Endothelial cell of umbilical vein (primary cell): ENCODE results near the gene OR2L8. TPM values are rescaled to one million over a fixed set of nuclear protein-coding genes. Genes with fewer than 3 reads are reported as not detected.

Experiments used
- BruUV-seq: library from RNA; stranded (reverse); fragments of 400-500 nt; replicated peaks from 2 replicates; lab custom pipeline; 2021; lab: Mats Ljungman, UMichigan
- CTCF ChIA-PET: fragments of 300-600, 350-600 bp; sonication (Branson Sonifier 250); formaldehyde crosslinking; loops from one replicate; lab custom pipeline; 2021; ENCODE audit warnings: antibody characterized with exemption, inconsistent platforms; lab: Charles Lee
- POLR2A ChIA-PET: fragments of 300-600, 350-600 bp; sonication (Branson Sonifier 250); formaldehyde crosslinking; loops from one replicate; lab custom pipeline; 2021; ENCODE audit warnings: antibody characterized with exemption, inconsistent platforms; lab: Charles Lee
- DNase-seq: peaks from one replicate; pipeline ENCODE4 v3.0.0-alpha.2; 2011; ENCODE audit warnings: low read depth, low spot score
- FAIRE-seq: peaks from 2 replicates; lab custom pipeline; 2011; peaks lifted over from hg19 to GRCh38; lab: Jason Lieb, UNC
- H2AFZ ChIP-seq: 2 replicates; pipeline ENCODE4 v1.6.0; 2012; ENCODE audit warnings: low read depth, low read length, control low read depth, inconsistent platforms
- H3K27ac ChIP-seq: 2 replicates; pipeline ENCODE4 v1.5.1; 2011; ENCODE audit warnings: low read depth, mild to moderate bottlenecking, control low read depth, low read length, moderate library complexity; ENCODE audit not compliant: insufficient read depth
- H3K27me3 ChIP-seq, 2 experiments: 2 replicates each; pipeline versions ENCODE4 v1.6.0 to v1.6.1; 2011; ENCODE audit warnings: low read length in 2 of 2, mixed read lengths in 1 of 2; ENCODE audit not compliant: control insufficient read depth in 2 of 2, insufficient read depth in 2 of 2
- H3K36me3 ChIP-seq, 2 experiments: 2 replicates in 1 of 2; 3 replicates in 1 of 2; pipeline ENCODE4 v1.5.1; 2011; ENCODE audit warnings: low read length in 2 of 2, mild to moderate bottlenecking in 1 of 2, moderate library complexity in 1 of 2; ENCODE audit not compliant: control insufficient read depth in 2 of 2, insufficient read depth in 2 of 2; ENCODE audit errors: extremely low read depth in 1 of 2
- H3K4me1 ChIP-seq: 3 replicates; pipeline ENCODE4 v1.5.1; 2011; ENCODE audit warnings: mild to moderate bottlenecking, low read length; ENCODE audit not compliant: control insufficient read depth, insufficient read depth; ENCODE audit errors: extremely low read depth
- H3K4me2 ChIP-seq: 2 replicates; pipeline ENCODE4 v1.6.1; 2011; ENCODE audit warnings: low read length, control low read depth, mixed read lengths; ENCODE audit not compliant: insufficient read depth
- H3K4me3 ChIP-seq, 3 experiments: fragments of 200-600 bp in 1 of 3; sonication (generic), shearing (Covaris generic) in 1 of 3; replicated peaks in 1 of 3; 2 replicates each; pipeline ENCODE4 v1.5.1; 2011 to 2016; ENCODE audit warnings: control low read depth in 3 of 3, low read length in 3 of 3, mild to moderate bottlenecking in 2 of 3, inconsistent platforms in 1 of 3, low read depth in 1 of 3, moderate library complexity in 1 of 3; ENCODE audit not compliant: insufficient read depth in 1 of 3
- H3K79me2 ChIP-seq: 2 replicates; pipeline ENCODE4 v1.6.0; 2012; ENCODE audit warnings: low read length, inconsistent platforms; ENCODE audit not compliant: control insufficient read depth, insufficient read depth
- H3K9ac ChIP-seq: replicated peaks from 2 replicates; pipeline ENCODE3; 2011; ENCODE audit warnings: low read length, control low read depth; ENCODE audit not compliant: insufficient read depth; ENCODE audit errors: extremely low read depth
- H3K9me1 ChIP-seq: replicated peaks from 3 replicates; pipeline ENCODE4 v1.6.0; 2011; ENCODE audit warnings: mild to moderate bottlenecking, low read length; ENCODE audit not compliant: control insufficient read depth, insufficient read depth; ENCODE audit errors: extremely low read depth
- H3K9me3 ChIP-seq: replicated peaks from 2 replicates; pipeline ENCODE4 v1.5.1; 2012; ENCODE audit warnings: low read length, inconsistent platforms; ENCODE audit not compliant: control insufficient read depth, insufficient read depth
- H4K20me1 ChIP-seq: replicated peaks from 2 replicates; pipeline ENCODE3; 2011; ENCODE audit warnings: mild to moderate bottlenecking, low read length; ENCODE audit not compliant: control insufficient read depth, insufficient read depth; ENCODE audit errors: extremely low read depth
- CTCF ChIP-seq, 2 donors: IDR thresholded peaks; 1 replicate in 1 of 2; 2 replicates in 1 of 2; pipeline ENCODE4 v1.5.1; 2011; ENCODE audit warnings: low read length in 2 of 2, mild to moderate bottlenecking in 2 of 2, moderate library complexity in 2 of 2, control low read depth in 1 of 2, inconsistent platforms in 1 of 2, low read depth in 1 of 2; ENCODE audit not compliant: insufficient read depth in 1 of 2; ENCODE audit errors: extremely low read depth in 1 of 2
- EZH2 ChIP-seq: IDR thresholded peaks from 2 replicates; pipeline ENCODE4 v1.6.1; 2012; ENCODE audit warnings: borderline replicate concordance, low read depth, mild to moderate bottlenecking, moderate library complexity, low read length, inconsistent platforms; ENCODE audit not compliant: severe bottlenecking
- FOS ChIP-seq: IDR thresholded peaks from 2 replicates; pipeline ENCODE4 v1.6.1; 2011; ENCODE audit warnings: mild to moderate bottlenecking, low read length, moderate library complexity, borderline replicate concordance; ENCODE audit not compliant: insufficient read depth
- GATA2 ChIP-seq: IDR thresholded peaks from 2 replicates; pipeline ENCODE4 v1.7.0; 2011; ENCODE audit warnings: low read depth, mild to moderate bottlenecking, moderate library complexity, mixed read lengths, low read length; ENCODE audit not compliant: insufficient read length, insufficient read depth
- JUN ChIP-seq: IDR thresholded peaks from 2 replicates; pipeline ENCODE4 v1.6.1; 2011; ENCODE audit warnings: borderline replicate concordance, low read depth; ENCODE audit not compliant: insufficient read length, insufficient read depth
- MAX ChIP-seq: IDR thresholded peaks from 2 replicates; pipeline ENCODE4 v1.6.1; 2011; ENCODE audit not compliant: insufficient read depth, insufficient read length
- MYC ChIP-seq: IDR thresholded peaks from one replicate; pipeline ENCODE4 v1.6.1; 2011; ENCODE audit warnings: mild to moderate bottlenecking, low read depth, low read length
- POLR2A ChIP-seq: IDR thresholded peaks from 2 replicates; pipeline ENCODE4 v1.6.1; 2012; ENCODE audit warnings: low read depth, mild to moderate bottlenecking, control low read depth, low read length
- POLR2AphosphoS5 ChIP-seq: IDR thresholded peaks from 2 replicates; pipeline ENCODE4 v1.6.1; 2012; ENCODE audit warnings: low read depth, mild to moderate bottlenecking, control low read depth, low read length, moderate library complexity; ENCODE audit not compliant: insufficient read depth
- dilution Hi-C: fragments of 300-500 bp; cut with MboI; formaldehyde crosslinking; loops from one replicate; pipeline ENCODE4 v1.15.0; 2019; ENCODE audit warnings: low sequenced_read_pairs; ENCODE audit not compliant: extremely low pct_ligation_motif_present
- intact Hi-C: fragments of 100-400 bp; cut with micrococcal nuclease; formaldehyde crosslinking; loops from one replicate; pipeline ENCODE4 v1.10.0; 2022
- polyA plus RNA-seq, 4 experiments: library from polyadenylated mRNA; depleted of rRNA in 3 of 4; stranded (reverse) in 3 of 4; unstranded in 1 of 4; fragments of >200 nt; gene quantifications; 2 replicates each; pipeline versions ENCODE4 v1.2.1 to v1.2.3, GENCODE V29; 2011 to 2012; ENCODE audit warnings: missing spikeins in 1 of 4
- total RNA-seq: library from RNA; stranded (reverse); gene quantifications from 2 replicates; pipeline ENCODE4 v1.2.3, GENCODE V29; 2021

Gene OR2L8
- total and polyA plus RNA-seq, 2 donors (not counting 3 experiments of a cell fraction or from before 2014, with no cell fraction given) = not detected

- DNase-seq (no peak), FAIRE-seq (no peak)
- ChIA-PET CTCF (no interaction called here), POLR2A (no interaction called here)
- TF ChIP-seq EZH2 (no peak), CTCF (IDR thresholded peaks at IDR 0.05; ENCODE audit: extremely low read depth in 1 of 2, insufficient read depth in 1 of 2, low read depth in 1 of 2, low read length in 2 of 2) (no peak)
- Histone ChIP-seq H3K9me1 (no peaks in the 10 kb centered on the region), H3K4me3 (no peak overlapping the region), H3K4me1 (no peaks in the 10 kb centered on the region), H4K20me1 (no peaks in the 10 kb centered on the region), H3K27me3 (no peaks in the 10 kb centered on the region), H3K27ac (no peak overlapping the region), H3K4me2 (no peak overlapping the region), H2AFZ (no peak overlapping the region), H3K79me2 (no peaks in the 10 kb centered on the region), H3K36me3 (no peaks in the 10 kb centered on the region), H3K9me3 (peaks cover 4% of the 10 kb centered on the region), H3K9ac (no peak overlapping the region)
- intact Hi-C loops = no loop called here
- dilution Hi-C loops = no loop called here
- BruUV-seq = no TSS peak
These were observed 39.9 kb upstream of the OR2L8 start for GRCh38 chr1:247908766-247909165.

GRCh38 chr1:247913786-247914185 is 34.9 kb upstream of the OR2L8 start:
- FAIRE-seq = no peak
- CTCF ChIA-PET = no interaction called here

More at GRCh38 chr1:247913786-247914185, 34.9 kb upstream of the OR2L8 start:
- Histone ChIP-seq H3K4me3 (no peak overlapping the region), H2AFZ (no peak overlapping the region), H3K4me1 (no peaks in the 10 kb centered on the region), H3K9me3 (peaks cover 7% of the 10 kb centered on the region), H3K27ac (no peak overlapping the region), H3K79me2 (no peaks in the 10 kb centered on the region), H3K9ac (no peak overlapping the region), H3K36me3 (no peaks in the 10 kb centered on the region), H3K27me3 (no peaks in the 10 kb centered on the region), H3K9me1 (no peaks in the 10 kb centered on the region), H3K4me2 (no peak overlapping the region), H4K20me1 (no peaks in the 10 kb centered on the region)
- dilution Hi-C loops (no loop called here), intact Hi-C loops (no loop called here)
- BruUV-seq = no TSS peak
- no peak for TF ChIP-seq CTCF (IDR thresholded peaks at IDR 0.05; ENCODE audit: extremely low read depth in 1 of 2, insufficient read depth in 1 of 2, low read depth in 1 of 2, low read length in 2 of 2)
- TF ChIP-seq POLR2AphosphoS5 = no peak
- no peak for TF ChIP-seq EZH2
- TF ChIP-seq MYC = no peak
- no peak for TF ChIP-seq MAX
- no peak for TF ChIP-seq GATA2
- no peak for TF ChIP-seq FOS
- no peak for TF ChIP-seq JUN
- TF ChIP-seq POLR2A = no peak
- no peak for DNase-seq
- POLR2A ChIA-PET = no interaction called here
